GM21723 (cell line): ENCODE results near the gene FOXC1.
A peak's percentile ranks its signal among the peaks of the same experiment; 100 is the strongest.

ENCODE experiments used
- ATAC-seq: cut with Tn5 transposase; IDR thresholded peaks from one replicate; pipeline ENCODE4 v1.9.1; 2021; ENCODE audit warnings: mild to moderate bottlenecking, moderate library complexity; ENCODE audit not compliant: unreplicated experiment

The FOXC1 gene

GRCh38 chr6:1598886-1599285, 10.8 kb upstream of the FOXC1 start:
- no peak for ATAC-seq

- no peak for ATAC-seq
Measured at GRCh38 chr6:1599469-1599868, 10.2 kb upstream of the FOXC1 start.

- no peak for ATAC-seq
Measured at GRCh38 chr6:1600063-1600763, 9.5 kb upstream of the FOXC1 start.

DNA sequence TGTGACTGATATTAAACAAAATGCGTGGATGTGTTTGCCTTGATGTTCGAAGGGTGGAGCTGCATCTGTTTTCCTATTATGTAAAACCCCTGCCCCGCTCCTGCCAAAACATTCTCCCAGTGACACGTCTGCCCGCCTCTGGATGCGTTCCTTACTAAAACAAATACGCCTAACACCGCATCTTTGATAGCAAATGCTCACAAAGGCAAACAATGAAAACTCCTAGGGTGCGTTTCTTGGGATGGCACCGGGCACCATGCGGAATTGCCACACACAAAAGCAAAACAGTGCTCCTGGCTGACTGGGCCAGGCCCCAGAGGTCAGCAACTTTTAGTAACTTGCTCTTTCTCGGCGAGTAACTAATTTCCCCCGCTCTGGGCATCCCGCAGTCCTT, 9.0 kb upstream of the FOXC1 start:
- ATAC-seq = no peak

- ATAC-seq = no peak
Measured at GRCh38 chr6:1601158-1602048, 8.3 kb upstream of the FOXC1 start.

DNA sequence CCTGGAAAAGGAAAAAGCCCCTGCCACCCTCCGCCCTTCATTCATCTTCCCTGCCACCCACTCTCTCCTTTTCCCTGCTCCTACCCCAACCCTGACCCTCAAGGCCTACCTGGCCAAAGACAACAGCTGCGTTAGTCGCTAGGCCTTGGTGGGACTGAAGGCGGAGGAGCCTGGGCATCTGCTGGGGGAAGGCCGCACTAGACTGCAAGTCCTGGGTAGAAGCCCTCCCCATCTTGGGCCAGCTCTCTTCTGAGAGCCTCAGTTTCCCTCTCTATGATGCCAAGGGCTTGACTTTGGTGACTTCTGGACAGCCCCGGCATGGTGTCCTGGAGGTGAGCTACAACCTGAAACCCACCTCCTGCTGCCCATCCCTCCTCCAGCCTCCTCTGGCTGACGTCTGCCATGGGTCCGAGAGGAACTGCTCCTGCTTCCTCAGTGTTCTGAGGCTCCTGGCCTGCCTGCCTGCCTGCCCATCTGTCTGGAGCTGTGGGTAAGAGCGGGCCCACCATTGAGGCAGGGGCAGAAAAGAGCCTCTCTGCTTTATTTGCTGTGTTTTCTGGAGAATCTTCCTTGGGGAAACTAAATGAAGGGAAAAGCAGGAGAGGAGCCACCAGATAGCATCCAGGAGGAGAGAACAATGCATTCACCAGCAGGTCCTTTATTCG, 7.5 kb upstream of the FOXC1 start:
- ATAC-seq = no peak

DNA sequence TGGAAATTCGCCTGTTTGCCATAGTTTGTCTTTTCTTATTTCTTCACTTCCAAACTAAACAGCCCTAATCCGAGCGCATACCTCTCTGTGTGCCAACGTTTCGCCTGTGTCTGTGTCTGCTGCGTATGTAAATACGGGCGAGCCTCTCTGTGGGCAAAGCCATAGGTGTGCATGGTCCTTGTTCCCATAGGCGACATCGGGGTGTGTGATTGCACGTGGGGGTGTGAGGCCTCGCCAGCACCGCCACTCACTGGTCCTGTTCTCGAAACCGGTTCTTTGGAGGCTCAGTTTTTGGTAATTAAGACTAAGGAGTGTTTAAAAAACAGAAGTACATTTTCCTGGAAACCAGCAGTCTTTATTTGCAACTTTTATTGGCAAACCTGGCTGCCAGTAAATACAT, 6.0 kb upstream of the FOXC1 start:
- ATAC-seq = no peak

DNA sequence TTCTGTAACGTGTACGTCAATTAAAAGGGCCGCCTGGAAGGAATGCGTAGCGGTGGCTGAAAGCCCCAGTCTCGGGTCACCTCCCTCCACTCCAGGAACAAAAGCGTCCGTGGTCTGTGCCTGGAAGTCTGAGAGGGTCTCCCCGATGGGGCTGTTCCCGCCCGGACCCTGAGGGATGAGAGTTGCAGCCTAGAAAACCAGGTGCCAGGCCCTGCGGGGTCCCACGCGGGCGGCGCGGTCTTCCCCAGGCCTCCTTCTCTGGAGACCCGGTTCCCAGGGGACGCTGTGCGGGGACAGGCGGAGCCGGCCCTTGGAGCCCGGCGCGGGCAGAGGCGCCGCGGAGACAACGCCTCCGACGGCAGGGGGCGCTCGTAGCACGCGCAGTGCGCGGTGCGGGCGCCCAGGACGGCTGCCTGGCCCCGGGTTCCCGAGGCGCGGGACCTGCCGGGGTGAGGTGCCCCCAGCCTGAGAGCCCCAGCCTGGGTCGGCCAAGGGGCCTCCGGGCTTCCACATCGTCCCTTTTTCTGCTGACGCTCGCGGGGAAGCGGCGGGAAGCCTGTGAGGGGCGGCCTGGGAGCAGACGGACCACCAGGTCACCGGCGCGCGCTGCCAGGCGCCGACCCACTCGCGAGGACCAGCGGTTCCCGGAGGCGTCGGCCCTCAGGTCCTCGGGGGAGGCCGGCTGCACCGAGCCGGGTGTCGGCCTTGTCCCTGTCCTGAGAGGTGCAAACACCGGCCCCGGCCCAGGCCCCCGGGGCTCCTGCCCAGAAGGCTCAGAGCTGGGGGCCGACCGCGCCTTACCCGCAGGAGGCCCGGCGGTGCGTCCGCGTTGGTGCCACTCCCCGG, 5.3 kb upstream of the FOXC1 start:
- peak; percentile 73 for ATAC-seq

GRCh38 chr6:1605004-1605892, 4.5 kb upstream of the FOXC1 start:
- peak; percentile 5 for ATAC-seq

DNA sequence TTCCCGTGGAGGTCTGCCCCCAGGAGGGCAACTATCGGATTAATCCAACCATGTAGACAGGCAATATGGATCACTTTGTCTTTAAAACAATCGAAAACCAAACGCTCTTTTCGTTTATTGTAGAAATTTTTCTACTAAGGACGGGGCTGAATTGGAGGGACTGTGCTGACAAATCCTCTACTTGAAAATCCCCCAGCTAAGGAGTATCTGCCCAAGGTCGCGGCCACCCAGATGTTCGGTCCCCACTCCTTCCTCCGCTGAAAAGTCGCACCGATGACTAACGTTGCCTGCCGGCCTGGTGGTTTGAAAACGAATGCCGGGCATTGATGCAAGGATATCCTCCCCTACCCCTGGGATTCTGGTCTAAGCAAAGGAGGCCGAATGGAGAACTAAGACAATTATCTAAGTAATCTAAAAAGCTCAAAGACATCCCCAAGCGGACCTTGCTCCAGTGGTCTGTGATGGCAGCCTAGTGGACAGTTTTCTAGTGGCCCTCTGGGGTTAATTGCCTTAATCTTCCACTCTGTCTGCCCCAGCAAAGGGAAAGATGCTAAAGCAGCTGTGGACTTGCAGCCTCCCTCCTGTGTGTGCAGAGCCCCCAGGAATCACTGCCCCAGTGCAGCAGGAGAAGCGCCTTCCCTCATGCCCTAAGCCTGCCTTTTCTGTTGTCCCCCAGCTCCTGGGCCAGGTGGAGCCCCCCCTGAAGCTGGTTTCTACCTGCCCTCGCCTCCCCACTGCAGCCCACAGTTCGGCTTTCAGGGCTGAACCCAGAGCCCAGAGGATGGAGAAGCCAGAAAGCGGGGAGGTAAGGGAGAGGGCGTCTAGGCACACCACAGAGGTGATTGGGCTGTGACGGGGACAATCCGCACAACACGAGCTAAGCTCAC, 3.6 kb upstream of the FOXC1 start:
- ATAC-seq = no peak

GRCh38 chr6:1606780-1607515, 2.8 kb upstream of the FOXC1 start:
- no peak for ATAC-seq

- no peak for ATAC-seq
Measured at GRCh38 chr6:1607516-1608221, 2.0 kb upstream of the FOXC1 start.

- no peak for ATAC-seq
Measured at GRCh38 chr6:1608222-1609040, 1.3 kb upstream of the FOXC1 start.

- peak; percentile 4 for ATAC-seq
Measured at GRCh38 chr6:1609041-1609647, 571 bp upstream of the FOXC1 start.

DNA sequence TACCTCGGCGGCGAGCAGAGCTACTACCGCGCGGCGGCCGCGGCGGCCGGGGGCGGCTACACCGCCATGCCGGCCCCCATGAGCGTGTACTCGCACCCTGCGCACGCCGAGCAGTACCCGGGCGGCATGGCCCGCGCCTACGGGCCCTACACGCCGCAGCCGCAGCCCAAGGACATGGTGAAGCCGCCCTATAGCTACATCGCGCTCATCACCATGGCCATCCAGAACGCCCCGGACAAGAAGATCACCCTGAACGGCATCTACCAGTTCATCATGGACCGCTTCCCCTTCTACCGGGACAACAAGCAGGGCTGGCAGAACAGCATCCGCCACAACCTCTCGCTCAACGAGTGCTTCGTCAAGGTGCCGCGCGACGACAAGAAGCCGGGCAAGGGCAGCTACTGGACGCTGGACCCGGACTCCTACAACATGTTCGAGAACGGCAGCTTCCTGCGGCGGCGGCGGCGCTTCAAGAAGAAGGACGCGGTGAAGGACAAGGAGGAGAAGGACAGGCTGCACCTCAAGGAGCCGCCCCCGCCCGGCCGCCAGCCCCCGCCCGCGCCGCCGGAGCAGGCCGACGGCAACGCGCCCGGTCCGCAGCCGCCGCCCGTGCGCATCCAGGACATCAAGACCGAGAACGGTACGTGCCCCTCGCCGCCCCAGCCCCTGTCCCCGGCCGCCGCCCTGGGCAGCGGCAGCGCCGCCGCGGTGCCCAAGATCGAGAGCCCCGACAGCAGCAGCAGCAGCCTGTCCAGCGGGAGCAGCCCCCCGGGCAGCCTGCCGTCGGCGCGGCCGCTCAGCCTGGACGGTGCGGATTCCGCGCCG, 994 bp downstream of the FOXC1 start:
- peak; percentile 18 for ATAC-seq

DNA sequence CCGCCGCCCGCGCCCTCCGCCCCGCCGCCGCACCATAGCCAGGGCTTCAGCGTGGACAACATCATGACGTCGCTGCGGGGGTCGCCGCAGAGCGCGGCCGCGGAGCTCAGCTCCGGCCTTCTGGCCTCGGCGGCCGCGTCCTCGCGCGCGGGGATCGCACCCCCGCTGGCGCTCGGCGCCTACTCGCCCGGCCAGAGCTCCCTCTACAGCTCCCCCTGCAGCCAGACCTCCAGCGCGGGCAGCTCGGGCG, 1.5 kb downstream of the FOXC1 start:
- no peak for ATAC-seq
